Measurements from ENCODE around the gene STUB1. TPM values are rescaled to one million over a fixed set of nuclear protein-coding genes. Genes with fewer than 3 reads are reported as not detected.

Gene STUB1
- total and polyA plus RNA-seq, 12 donors, result 92.7 to 165 (median 116) TPM

GRCh38 chr16:709566-710499, 29.6 kb downstream of the STUB1 start:
- WGBS, 2 donors, result 15 to 21% methylated on average over 30 of the region's 30 CpGs
- intact Hi-C loops (cut with DNase I), result loop anchor here in 9 of 10 donors (2.0 to 10.0 kb wide), 7 partner anchors 72 to 387 kb away; partner anchors contain the start of genes CHTF18 (in 3 of the 9), RPUSD1 (in 3 of the 9) and C1QTNF8 (in 1 of the 9)
- Histone ChIP-seq H3K27me3 (peaks cover 15 to 74% (median 60%) of the 10 kb centered on the region in 7 donors), H3K4me1 (peaks cover 9 to 29% (median 16%) of the 10 kb centered on the region in 9 donors), H3K27ac (no peak overlapping the region), H3K4me3 (no peak overlapping the region), H3K9me3 (no peaks in the 10 kb centered on the region), H3K36me3 (no peaks in the 10 kb centered on the region)
- TF ChIP-seq, protein P1, sequence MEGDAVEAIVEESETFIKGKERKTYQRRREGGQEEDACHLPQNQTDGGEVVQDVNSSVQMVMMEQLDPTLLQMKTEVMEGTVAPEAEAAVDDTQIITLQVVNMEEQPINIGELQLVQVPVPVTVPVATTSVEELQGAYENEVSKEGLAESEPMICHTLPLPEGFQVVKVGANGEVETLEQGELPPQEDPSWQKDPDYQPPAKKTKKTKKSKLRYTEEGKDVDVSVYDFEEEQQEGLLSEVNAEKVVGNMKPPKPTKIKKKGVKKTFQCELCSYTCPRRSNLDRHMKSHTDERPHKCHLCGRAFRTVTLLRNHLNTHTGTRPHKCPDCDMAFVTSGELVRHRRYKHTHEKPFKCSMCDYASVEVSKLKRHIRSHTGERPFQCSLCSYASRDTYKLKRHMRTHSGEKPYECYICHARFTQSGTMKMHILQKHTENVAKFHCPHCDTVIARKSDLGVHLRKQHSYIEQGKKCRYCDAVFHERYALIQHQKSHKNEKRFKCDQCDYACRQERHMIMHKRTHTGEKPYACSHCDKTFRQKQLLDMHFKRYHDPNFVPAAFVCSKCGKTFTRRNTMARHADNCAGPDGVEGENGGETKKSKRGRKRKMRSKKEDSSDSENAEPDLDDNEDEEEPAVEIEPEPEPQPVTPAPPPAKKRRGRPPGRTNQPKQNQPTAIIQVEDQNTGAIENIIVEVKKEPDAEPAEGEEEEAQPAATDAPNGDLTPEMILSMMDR (IDR thresholded peaks at IDR 0.05), result no peak
- ATAC-seq, result peak in 6 of 8 donors; percentile 25 to 52 (median 34)
- peak in 1 of 2 donors; percentile 65 for DNase-seq

GRCh38 chr16:710500-711075, 30.4 kb downstream of the STUB1 start:
- 68 to 74% methylated on average over 21 of the region's 21 CpGs for WGBS, 2 donors
- ATAC-seq, result no peak
- intact Hi-C loops (cut with DNase I), result loop anchor here (1.0 to 10.0 kb wide), 9 partner anchors 31 to 387 kb away; partner anchors contain the start of genes CHTF18 (in 3 of the 10), RPUSD1 (in 3 of the 10) and C1QTNF8 (in 1 of the 10)
- H3K27ac ChIP-seq, result no peak overlapping the region
- H3K27me3 ChIP-seq, result peaks cover 12 to 70% (median 56%) of the 10 kb centered on the region in 7 donors
- no peaks in the 10 kb centered on the region for H3K9me3 ChIP-seq
- no peak overlapping the region for H3K4me3 ChIP-seq
- TF ChIP-seq, protein P1 (IDR thresholded peaks at IDR 0.05), result no peak
- H3K4me1 ChIP-seq, result peaks cover 9 to 29% (median 16%) of the 10 kb centered on the region in 9 donors
- DNase-seq, result no peak
- no peaks in the 10 kb centered on the region for H3K36me3 ChIP-seq

DNA sequence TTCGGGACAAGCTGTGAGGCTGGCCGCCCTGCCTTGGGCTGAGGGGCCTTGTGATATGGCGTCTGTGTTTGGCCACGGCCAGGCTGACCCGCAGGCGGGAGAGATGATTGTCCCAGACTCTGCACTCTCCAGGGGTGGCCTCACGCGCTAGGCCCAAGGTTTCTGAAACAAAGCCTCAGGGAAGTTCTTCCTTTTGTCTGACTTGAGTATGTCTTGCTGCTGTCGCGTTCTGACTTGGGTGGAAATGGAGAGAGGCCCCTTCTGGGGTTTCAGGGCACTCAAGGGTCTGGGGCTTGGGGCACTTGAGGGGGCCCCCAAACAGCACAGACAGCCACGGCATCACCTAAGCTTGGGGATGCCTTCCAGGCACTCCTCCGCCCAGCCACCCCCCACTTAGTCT, 30.9 kb downstream of the STUB1 start:
- H3K9me3 ChIP-seq, result no peaks in the 10 kb centered on the region
- H3K27me3 ChIP-seq, result peaks cover 11 to 71% (median 54%) of the 10 kb centered on the region in 7 donors
- ATAC-seq (no peak), DNase-seq (no peak)
- intact Hi-C loops (cut with DNase I), result loop anchor here (1.0 to 10.0 kb wide), 9 partner anchors 30 to 386 kb away; partner anchors contain the start of genes CHTF18 (in 3 of the 10), RPUSD1 (in 3 of the 10) and C1QTNF8 (in 1 of the 10)
- H3K27ac ChIP-seq, result no peak overlapping the region
- no peaks in the 10 kb centered on the region for H3K36me3 ChIP-seq
- peaks cover 13 to 32% (median 20%) of the 10 kb centered on the region in 9 donors for H3K4me1 ChIP-seq
- 73 to 78% methylated on average over 12 of the region's 12 CpGs for WGBS, 2 donors
- TF ChIP-seq, protein P1 (IDR thresholded peaks at IDR 0.05), result no peak
- H3K4me3 ChIP-seq, result no peak overlapping the region
